ENCODE data around the gene DUSP6.

DNA sequence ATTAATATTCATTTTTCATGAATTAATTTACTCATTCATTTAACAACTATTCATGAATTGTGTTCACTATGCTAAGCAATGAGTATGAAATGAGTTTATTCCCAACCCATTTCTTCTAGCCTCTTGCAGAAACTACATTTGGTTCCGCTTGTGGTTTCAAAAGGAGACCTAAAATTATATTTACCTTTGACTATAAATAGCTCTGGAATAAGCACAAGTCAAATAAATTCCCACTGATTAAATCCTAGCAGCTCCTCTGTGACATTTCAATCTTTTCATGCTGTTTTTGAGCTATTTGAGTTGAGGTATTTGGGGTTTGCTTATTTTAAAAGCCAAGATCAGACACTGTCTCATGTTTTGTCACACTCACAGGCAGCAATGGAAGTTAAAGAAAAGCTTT is 46.9 kb downstream of the DUSP6 start:
- TF ChIP-seq, protein P1, sequence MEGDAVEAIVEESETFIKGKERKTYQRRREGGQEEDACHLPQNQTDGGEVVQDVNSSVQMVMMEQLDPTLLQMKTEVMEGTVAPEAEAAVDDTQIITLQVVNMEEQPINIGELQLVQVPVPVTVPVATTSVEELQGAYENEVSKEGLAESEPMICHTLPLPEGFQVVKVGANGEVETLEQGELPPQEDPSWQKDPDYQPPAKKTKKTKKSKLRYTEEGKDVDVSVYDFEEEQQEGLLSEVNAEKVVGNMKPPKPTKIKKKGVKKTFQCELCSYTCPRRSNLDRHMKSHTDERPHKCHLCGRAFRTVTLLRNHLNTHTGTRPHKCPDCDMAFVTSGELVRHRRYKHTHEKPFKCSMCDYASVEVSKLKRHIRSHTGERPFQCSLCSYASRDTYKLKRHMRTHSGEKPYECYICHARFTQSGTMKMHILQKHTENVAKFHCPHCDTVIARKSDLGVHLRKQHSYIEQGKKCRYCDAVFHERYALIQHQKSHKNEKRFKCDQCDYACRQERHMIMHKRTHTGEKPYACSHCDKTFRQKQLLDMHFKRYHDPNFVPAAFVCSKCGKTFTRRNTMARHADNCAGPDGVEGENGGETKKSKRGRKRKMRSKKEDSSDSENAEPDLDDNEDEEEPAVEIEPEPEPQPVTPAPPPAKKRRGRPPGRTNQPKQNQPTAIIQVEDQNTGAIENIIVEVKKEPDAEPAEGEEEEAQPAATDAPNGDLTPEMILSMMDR (IDR thresholded peaks at IDR 0.05; ENCODE audit: low read depth, low read length, missing input control), result no peak
- TF ChIP-seq RAD21 (IDR thresholded peaks at IDR 0.05) (peak; percentile 23 to 62), YY1 (IDR thresholded peaks at IDR 0.05) (no peak), EGR1 (IDR thresholded peaks at IDR 0.05; ENCODE audit: low read depth in 2 of 2) (no peak), SP1 (IDR thresholded peaks at IDR 0.05) (peak; percentile 56), FOXA1 (IDR thresholded peaks at IDR 0.05) (no peak), RXRA (IDR thresholded peaks at IDR 0.05) (peak in 1 of 2 donors; percentile 22), NR2F2 (IDR thresholded peaks at IDR 0.05) (no peak), TAF1 (conservative IDR thresholded peaks at IDR 0.05) (no peak), GABPA (IDR thresholded peaks at IDR 0.05 in 1 of 2, conservative IDR thresholded peaks at IDR 0.05 in 1 of 2) (no peak)
- TF ChIP-seq, protein P2, sequence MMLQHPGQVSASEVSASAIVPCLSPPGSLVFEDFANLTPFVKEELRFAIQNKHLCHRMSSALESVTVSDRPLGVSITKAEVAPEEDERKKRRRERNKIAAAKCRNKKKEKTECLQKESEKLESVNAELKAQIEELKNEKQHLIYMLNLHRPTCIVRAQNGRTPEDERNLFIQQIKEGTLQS (IDR thresholded peaks at IDR 0.05), result no peak
- TF ChIP-seq, protein P3, sequence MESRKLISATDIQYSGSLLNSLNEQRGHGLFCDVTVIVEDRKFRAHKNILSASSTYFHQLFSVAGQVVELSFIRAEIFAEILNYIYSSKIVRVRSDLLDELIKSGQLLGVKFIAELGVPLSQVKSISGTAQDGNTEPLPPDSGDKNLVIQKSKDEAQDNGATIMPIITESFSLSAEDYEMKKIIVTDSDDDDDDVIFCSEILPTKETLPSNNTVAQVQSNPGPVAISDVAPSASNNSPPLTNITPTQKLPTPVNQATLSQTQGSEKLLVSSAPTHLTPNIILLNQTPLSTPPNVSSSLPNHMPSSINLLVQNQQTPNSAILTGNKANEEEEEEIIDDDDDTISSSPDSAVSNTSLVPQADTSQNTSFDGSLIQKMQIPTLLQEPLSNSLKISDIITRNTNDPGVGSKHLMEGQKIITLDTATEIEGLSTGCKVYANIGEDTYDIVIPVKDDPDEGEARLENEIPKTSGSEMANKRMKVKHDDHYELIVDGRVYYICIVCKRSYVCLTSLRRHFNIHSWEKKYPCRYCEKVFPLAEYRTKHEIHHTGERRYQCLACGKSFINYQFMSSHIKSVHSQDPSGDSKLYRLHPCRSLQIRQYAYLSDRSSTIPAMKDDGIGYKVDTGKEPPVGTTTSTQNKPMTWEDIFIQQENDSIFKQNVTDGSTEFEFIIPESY (IDR thresholded peaks at IDR 0.05), result no peak
- TF ChIP-seq, protein P4, sequence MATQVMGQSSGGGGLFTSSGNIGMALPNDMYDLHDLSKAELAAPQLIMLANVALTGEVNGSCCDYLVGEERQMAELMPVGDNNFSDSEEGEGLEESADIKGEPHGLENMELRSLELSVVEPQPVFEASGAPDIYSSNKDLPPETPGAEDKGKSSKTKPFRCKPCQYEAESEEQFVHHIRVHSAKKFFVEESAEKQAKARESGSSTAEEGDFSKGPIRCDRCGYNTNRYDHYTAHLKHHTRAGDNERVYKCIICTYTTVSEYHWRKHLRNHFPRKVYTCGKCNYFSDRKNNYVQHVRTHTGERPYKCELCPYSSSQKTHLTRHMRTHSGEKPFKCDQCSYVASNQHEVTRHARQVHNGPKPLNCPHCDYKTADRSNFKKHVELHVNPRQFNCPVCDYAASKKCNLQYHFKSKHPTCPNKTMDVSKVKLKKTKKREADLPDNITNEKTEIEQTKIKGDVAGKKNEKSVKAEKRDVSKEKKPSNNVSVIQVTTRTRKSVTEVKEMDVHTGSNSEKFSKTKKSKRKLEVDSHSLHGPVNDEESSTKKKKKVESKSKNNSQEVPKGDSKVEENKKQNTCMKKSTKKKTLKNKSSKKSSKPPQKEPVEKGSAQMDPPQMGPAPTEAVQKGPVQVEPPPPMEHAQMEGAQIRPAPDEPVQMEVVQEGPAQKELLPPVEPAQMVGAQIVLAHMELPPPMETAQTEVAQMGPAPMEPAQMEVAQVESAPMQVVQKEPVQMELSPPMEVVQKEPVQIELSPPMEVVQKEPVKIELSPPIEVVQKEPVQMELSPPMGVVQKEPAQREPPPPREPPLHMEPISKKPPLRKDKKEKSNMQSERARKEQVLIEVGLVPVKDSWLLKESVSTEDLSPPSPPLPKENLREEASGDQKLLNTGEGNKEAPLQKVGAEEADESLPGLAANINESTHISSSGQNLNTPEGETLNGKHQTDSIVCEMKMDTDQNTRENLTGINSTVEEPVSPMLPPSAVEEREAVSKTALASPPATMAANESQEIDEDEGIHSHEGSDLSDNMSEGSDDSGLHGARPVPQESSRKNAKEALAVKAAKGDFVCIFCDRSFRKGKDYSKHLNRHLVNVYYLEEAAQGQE (IDR thresholded peaks at IDR 0.05), result no peak
- TF ChIP-seq, protein P5, sequence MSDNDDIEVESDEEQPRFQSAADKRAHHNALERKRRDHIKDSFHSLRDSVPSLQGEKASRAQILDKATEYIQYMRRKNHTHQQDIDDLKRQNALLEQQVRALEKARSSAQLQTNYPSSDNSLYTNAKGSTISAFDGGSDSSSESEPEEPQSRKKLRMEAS (IDR thresholded peaks at IDR 0.05), result no peak

Measured in liver (tissue), 3 donors.